Measurements from ENCODE around the gene ZBTB16.

The ZBTB16 gene

GRCh38 chr11:114193730-114194679 lies 134.5 kb downstream of the ZBTB16 start:
- no peak for DNase-seq

DNA sequence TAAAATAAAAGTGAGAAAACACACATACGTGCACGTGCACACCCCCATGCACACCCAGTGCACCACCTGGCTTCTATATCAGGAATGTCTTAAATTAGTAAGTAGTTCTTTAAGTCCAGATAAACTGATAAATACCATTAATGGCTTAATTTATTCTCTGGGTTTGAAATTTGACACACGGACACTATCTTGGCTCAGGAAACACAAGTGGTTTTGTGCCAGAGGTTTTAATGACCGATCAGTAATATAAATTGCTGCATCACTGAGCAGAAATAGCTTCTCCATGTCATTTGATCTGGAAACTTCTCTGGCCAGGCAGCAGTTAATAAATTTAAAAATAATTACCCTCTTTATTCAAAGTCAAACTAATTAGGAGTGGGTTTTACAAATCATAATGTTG lies 135.2 kb downstream of the ZBTB16 start:
- no peak for DNase-seq

DNA sequence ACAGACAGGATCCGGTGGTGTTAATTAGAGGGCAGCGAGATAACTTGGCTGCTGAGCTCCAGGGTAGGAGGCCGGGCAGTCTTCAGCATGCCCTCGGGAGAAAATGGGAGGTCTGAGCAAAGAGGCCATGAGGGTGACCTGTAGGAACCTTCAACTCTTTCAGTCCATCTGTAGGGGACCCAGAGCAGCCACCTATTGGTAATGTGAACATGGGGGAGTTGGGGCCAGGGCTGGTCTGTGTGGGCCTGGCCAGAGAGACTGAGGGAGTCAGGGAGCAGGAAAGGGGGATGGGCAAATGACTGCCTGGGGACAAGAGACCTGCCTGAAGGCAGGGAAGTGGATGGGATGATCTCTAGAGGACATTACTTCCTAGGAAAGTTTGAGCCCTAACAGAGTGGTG lies 135.6 kb downstream of the ZBTB16 start:
- DNase-seq, result no peak

GRCh38 chr11:114195981-114196731 lies 136.6 kb downstream of the ZBTB16 start:
- no peak for DNase-seq

DNA sequence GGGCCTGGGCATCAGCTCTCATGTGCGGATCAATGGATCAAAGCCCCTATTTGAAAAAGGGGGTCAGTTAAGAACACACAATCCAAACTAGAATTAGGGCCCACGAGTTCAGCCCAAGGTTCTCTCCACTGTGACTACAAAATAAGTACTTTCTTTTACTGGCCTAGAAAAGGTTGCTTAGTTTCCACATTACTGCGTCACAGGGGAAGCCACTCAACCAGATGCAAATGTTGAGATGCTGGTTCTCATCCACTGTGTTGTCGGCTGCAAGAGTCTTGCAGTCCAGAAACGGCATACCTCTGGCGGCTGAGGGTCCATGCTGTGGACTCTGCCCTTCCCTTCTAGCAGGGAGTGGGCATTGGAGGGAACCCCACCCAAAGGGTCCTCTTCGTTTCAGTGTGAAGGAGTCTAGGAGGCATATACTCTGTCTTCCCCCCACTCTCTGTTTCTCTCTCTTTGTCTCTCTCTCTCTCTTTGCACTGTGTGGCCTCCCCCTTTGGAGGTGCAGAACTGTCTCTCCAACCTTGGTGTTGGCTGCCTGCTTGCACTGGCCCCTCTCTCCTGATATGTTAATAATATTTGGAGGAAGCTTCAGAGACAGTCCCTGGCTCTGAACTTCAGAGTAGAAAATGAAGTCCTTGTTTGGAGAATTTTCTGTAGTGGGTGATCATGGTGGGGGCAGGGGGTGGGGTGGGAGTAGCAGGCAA lies 137.6 kb downstream of the ZBTB16 start:
- no peak for DNase-seq

GRCh38 chr11:114197799-114198500 lies 138.4 kb downstream of the ZBTB16 start:
- DNase-seq, result no peak

DNA sequence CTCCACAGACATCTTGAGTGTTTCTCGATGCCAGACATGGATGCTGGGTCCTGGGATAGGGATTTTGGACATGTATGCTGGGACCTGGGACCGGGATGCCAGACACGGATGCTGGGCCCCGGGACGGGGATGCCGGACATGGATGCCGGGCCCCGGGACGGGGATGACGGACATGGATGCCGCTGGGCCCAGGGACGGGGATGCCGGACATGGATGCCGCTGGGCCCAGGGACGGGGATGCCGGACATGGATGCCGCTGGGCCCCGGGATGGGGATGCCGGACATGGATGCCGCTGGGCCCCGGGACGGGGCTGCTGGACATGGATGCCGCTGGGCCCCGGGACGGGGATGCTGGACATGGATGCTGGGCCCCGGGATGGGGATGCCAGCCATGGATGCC lies 139.5 kb downstream of the ZBTB16 start:
- DNase-seq, result no peak

GRCh38 chr11:114200351-114201133 lies 141.0 kb downstream of the ZBTB16 start:
- DNase-seq, result no peak

DNA sequence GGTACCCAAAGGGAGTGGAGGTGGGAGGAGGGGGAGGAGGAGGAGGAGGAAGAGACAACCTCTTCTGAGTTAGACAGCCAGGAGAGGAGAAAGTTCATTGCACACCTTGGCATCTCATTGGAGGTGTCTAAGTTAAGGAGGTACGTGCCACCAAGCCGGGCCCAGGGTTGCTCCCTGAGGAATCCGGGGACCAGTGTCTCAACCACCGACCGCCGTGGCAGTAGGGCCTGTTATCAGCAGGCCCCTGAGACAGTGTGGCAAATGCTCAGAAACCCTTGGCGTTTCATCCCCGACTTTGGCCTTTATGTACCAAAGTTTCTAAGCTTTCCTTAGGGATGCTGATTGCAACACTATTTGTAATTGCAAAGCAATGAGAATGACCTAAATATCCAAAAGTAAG lies 141.7 kb downstream of the ZBTB16 start:
- DNase-seq, result no peak

DNA sequence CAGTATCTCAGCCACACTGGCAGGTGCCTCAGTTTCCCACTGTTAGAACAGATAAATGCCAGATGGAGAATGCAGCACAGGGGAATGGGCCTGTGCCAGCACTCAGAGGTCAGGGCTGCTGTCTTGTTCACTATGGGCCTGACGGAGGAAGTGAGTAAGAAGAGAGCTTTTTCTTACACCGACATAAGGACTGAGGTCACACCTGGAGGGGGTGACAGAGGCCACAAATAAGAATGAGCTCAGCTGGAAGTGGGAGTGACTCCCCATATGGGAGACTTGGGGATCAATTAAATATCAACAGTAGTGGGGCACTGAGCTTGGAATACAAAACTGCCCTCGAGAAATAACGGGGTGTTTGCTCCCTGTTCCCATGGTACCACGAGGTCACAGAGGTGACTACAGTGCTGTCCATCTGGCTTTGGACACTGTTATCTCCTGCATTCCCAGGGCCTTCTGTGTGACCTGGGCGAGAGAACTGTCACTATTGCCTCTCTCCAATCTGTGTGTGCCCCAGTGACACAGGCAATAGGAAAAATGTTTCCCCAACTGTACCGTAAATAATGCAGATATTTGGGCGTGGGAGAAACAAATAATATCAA lies 142.6 kb downstream of the ZBTB16 start:
- no peak for DNase-seq

DNA sequence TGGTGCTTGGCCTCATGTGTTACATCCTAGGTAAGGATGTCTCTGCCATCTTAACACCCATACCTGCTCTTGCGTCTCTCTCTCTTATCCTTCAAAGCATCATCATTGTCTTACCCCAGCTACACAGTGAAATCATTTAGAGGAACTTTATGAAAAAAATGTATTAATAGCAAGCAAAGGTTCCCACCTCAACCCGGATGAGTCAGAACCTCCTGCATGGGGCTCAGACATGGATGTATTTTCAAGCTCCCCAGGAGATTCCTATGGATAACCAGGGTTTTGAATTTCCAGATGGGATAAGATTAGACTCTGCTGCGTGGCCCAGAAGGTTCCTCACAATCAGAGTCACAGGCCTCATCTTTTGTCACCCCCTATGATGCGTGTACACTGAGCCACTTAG lies 147.6 kb downstream of the ZBTB16 start:
- no peak for DNase-seq

GRCh38 chr11:114208377-114208776 lies 148.9 kb downstream of the ZBTB16 start:
- no peak for DNase-seq

DNA sequence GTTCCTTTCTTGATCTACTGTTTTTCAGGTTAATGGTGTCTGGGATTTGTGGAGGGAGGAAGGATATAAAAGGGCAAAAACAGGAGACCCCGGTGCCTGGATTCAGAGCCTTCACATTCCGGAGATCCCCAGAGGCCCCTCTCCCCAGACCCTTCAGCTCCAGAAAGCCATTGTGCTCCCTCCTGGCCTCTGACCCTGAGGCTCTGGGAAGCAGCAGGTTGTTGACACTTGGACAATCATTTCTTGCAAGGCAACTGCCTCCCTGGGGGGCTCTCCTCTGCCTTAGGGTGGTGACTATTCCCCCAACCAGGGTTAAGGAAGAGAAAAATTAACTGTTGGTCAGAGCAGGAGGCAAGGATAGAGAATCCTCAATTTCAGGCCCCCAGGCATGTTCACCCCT lies 149.8 kb downstream of the ZBTB16 start:
- no peak for DNase-seq

GRCh38 chr11:114209904-114210303 lies 150.4 kb downstream of the ZBTB16 start:
- DNase-seq, result no peak

GRCh38 chr11:114211444-114212121 lies 152.1 kb downstream of the ZBTB16 start:
- DNase-seq, result no peak

DNA sequence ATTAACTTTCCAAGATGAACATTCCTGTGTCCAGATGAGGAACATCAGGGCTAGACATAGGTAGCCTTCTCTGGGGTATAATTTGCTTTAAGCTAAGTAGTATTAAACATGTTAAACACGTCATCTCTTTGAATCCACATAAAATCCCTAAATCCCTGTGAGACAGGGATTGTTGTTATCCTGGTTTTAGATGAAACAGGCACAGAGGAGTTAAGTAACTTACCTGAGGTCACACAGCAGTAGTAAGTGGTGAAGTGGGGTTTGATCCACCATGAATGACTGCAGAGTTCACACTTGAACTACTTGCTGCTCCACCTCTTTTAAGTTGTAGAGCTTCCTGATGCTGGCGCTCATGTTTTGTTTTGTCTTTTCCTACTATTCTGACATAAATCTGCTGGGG lies 154.1 kb downstream of the ZBTB16 start:
- DNase-seq, result no peak

- no peak for DNase-seq
Measured at GRCh38 chr11:114215428-114215827, 155.9 kb downstream of the ZBTB16 start.

GRCh38 chr11:114215871-114216795 lies 156.6 kb downstream of the ZBTB16 start:
- no peak for DNase-seq

DNA sequence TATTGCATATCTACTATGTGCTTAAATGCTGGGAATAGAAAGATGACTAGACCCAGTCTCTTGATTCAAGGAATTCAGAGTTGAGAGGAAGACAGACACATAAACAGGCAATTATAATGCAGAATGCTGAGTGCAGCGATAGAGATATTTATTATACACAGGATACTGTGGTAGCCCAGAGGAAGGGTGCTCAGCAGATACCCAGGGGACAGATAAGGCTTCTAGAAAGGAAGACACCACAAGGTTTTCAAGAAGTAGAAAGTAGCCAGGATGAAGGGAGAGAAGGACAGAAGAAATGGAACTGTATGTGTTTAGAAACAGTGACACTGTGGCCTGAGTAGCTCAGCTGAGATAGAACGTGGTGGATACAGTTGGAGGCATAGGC lies 157.3 kb downstream of the ZBTB16 start:
- no peak for DNase-seq

- DNase-seq, result no peak
Measured at GRCh38 chr11:114218508-114218907, 159.0 kb downstream of the ZBTB16 start.

Data from stimulated activated CD4-positive, alpha-beta T cell treated with anti-CD3 and anti-CD28 coated beads, Interleukin-4, amount 100 ng/mL, for 1 hour (primary cell).